DMS114 treated with DMSO at 0.1 percent for 48 hours (cell line): Measurements from ENCODE around the gene FHIT.
"Not testable (repeated sequence)": the region's sequence is repeated elsewhere in the genome, so short reads cannot be mapped to it uniquely, and the experiment has no call there.

ENCODE experiments used
- DNase-seq: peaks from one replicate; lab custom pipeline; 2025; ENCODE audit not compliant: unreplicated experiment; lab: John Stamatoyannopoulos, UW

Gene FHIT

GRCh38 chr3:61117045-61117898 lies 134.0 kb downstream of the FHIT start:
- DNase-seq: no peak

GRCh38 chr3:61114316-61114953 lies 136.8 kb downstream of the FHIT start:
- DNase-seq: no peak

- DNase-seq: no peak
Measured at GRCh38 chr3:61111825-61112224, 139.4 kb downstream of the FHIT start.

- DNase-seq: no peak
Measured at GRCh38 chr3:61110576-61110975, 140.7 kb downstream of the FHIT start.

- no peak for DNase-seq
Measured at GRCh38 chr3:61108247-61109019, 142.8 kb downstream of the FHIT start.

GRCh38 chr3:61094608-61095007 lies 156.6 kb downstream of the FHIT start:
- no peak for DNase-seq

- DNase-seq: no peak
Measured at GRCh38 chr3:61093364-61093763, 157.9 kb downstream of the FHIT start.

- no peak for DNase-seq
Measured at GRCh38 chr3:61092870-61093269, 158.4 kb downstream of the FHIT start.

- DNase-seq: no peak
Measured at GRCh38 chr3:61090389-61091169, 160.7 kb downstream of the FHIT start.

- DNase-seq: no peak
Measured at GRCh38 chr3:61087465-61087864, 163.8 kb downstream of the FHIT start.

GRCh38 chr3:61081554-61081953 lies 169.7 kb downstream of the FHIT start:
- no peak for DNase-seq

GRCh38 chr3:61080737-61081445 lies 170.4 kb downstream of the FHIT start:
- no peak for DNase-seq

- no peak for DNase-seq
Measured at GRCh38 chr3:61078048-61078752, 173.1 kb downstream of the FHIT start.

GRCh38 chr3:61077551-61077950 lies 173.7 kb downstream of the FHIT start:
- DNase-seq: no peak

GRCh38 chr3:61074783-61075182 lies 176.5 kb downstream of the FHIT start:
- DNase-seq: no peak

GRCh38 chr3:61073566-61074165 lies 177.6 kb downstream of the FHIT start:
- DNase-seq: no peak

- no peak for DNase-seq
Measured at GRCh38 chr3:61068084-61068483, 183.2 kb downstream of the FHIT start.

- no peak for DNase-seq
Measured at GRCh38 chr3:61066800-61067199, 184.5 kb downstream of the FHIT start.

GRCh38 chr3:61066222-61066621 lies 185.0 kb downstream of the FHIT start:
- not testable (repeated sequence) for DNase-seq
